Measurements from ENCODE around the gene ALOX15.
"Not testable (repeated sequence)": the region's sequence is repeated elsewhere in the genome, so short reads cannot be mapped to it uniquely, and the experiment has no call there.

ALOX15 gene

GRCh38 chr17:4641297-4642195, at the start of gene ALOX15:
ALOX15 (minus strand) TSS chr17:4641678; CDS start chr17:4641651, 27 bp downstream.
- DNase-seq, result no peak

GRCh38 chr17:4690745-4691144, 49.3 kb upstream of the ALOX15 start:
- DNase-seq, result no peak

GRCh38 chr17:4689872-4690271, 48.4 kb upstream of the ALOX15 start:
- not testable (repeated sequence) for DNase-seq

GRCh38 chr17:4683739-4684138, 42.3 kb upstream of the ALOX15 start:
- not testable (repeated sequence) for DNase-seq

GRCh38 chr17:4679658-4680057, 38.2 kb upstream of the ALOX15 start:
- DNase-seq, result no peak

- DNase-seq, result no peak
These were observed 37.1 kb upstream of the ALOX15 start for GRCh38 chr17:4678448-4679026.

GRCh38 chr17:4676791-4677190, 35.3 kb upstream of the ALOX15 start:
- no peak for DNase-seq

GRCh38 chr17:4675791-4676190, 34.3 kb upstream of the ALOX15 start:
- DNase-seq, result no peak

GRCh38 chr17:4674685-4674998, 33.2 kb upstream of the ALOX15 start:
- DNase-seq, result no peak

GRCh38 chr17:4673986-4674684, 32.7 kb upstream of the ALOX15 start:
- no peak for DNase-seq

- DNase-seq, result no peak
These were observed 31.7 kb upstream of the ALOX15 start for GRCh38 chr17:4673169-4673568.

- DNase-seq, result no peak
These were observed 31.3 kb upstream of the ALOX15 start for GRCh38 chr17:4672751-4673150.

GRCh38 chr17:4672055-4672630, 30.7 kb upstream of the ALOX15 start:
- no peak for DNase-seq

- DNase-seq, result no peak
These were observed 25.7 kb upstream of the ALOX15 start for GRCh38 chr17:4667166-4667565.

- no peak for DNase-seq
These were observed 24.8 kb upstream of the ALOX15 start for GRCh38 chr17:4666296-4666695.

GRCh38 chr17:4665027-4665426, 23.5 kb upstream of the ALOX15 start:
- no peak for DNase-seq

- no peak for DNase-seq
These were observed 22.8 kb upstream of the ALOX15 start for GRCh38 chr17:4664230-4664629.

GRCh38 chr17:4663711-4664110, 22.2 kb upstream of the ALOX15 start:
- DNase-seq, result no peak

- no peak for DNase-seq
These were observed 17.2 kb upstream of the ALOX15 start for GRCh38 chr17:4658478-4659305.

GRCh38 chr17:4657678-4658077, 16.2 kb upstream of the ALOX15 start:
- no peak for DNase-seq

- not testable (repeated sequence) for DNase-seq
These were observed 14.5 kb upstream of the ALOX15 start for GRCh38 chr17:4655933-4656332.

- no peak for DNase-seq
These were observed 11.5 kb upstream of the ALOX15 start for GRCh38 chr17:4652997-4653396.

- no peak for DNase-seq
These were observed 7.3 kb upstream of the ALOX15 start for GRCh38 chr17:4648741-4649140.
